Measurements from ENCODE around the gene ZNF143.

DNA sequence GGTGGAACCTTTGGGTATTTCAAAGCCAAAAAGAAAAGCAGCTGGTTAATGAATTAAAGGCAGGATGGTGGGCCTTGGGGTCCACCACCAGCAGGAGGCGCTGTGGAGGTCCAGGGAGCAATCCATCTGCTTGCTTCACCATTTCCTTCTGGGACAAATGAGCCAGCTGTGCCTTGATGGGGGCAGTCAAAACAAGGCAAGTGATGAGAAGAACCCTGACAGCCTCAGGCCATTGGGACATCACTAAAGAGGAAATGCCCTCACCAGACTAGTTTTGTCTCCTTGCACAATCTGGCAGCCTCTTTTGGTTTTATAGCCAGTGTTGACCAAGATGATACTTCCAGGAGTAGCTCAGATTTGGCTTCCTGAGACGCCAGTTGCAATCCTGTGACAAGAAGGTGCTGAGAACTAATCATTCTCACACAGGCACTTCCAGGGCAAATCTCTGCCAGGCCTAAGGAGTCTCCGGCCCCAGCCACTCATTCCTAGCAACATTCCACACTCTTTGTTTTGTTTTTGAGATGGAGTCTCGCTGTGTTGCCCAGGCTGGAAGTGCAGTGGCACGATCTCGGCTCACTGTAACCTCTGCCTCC, 74.5 kb downstream of the ZNF143 start:
- TF ChIP-seq, protein P1, sequence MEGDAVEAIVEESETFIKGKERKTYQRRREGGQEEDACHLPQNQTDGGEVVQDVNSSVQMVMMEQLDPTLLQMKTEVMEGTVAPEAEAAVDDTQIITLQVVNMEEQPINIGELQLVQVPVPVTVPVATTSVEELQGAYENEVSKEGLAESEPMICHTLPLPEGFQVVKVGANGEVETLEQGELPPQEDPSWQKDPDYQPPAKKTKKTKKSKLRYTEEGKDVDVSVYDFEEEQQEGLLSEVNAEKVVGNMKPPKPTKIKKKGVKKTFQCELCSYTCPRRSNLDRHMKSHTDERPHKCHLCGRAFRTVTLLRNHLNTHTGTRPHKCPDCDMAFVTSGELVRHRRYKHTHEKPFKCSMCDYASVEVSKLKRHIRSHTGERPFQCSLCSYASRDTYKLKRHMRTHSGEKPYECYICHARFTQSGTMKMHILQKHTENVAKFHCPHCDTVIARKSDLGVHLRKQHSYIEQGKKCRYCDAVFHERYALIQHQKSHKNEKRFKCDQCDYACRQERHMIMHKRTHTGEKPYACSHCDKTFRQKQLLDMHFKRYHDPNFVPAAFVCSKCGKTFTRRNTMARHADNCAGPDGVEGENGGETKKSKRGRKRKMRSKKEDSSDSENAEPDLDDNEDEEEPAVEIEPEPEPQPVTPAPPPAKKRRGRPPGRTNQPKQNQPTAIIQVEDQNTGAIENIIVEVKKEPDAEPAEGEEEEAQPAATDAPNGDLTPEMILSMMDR (IDR thresholded peaks at IDR 0.05; ENCODE audit: insufficient read depth, low read depth, low read length), result peak; percentile 51
- no peak for TF ChIP-seq EZH2 (IDR thresholded peaks at IDR 0.05; ENCODE audit: insufficient read depth, low read length)
